K562 (cell line): ENCODE data around the gene RABL6. TPM values are rescaled to one million over a fixed set of nuclear protein-coding genes. Genes with fewer than 3 reads are reported as not detected.

ENCODE experiments used
- ASH1L ChIP-seq: fragments of 450-650 bp; IDR thresholded peaks from 2 replicates; pipeline ENCODE4 v1.6.1; 2018; ENCODE audit warnings: borderline replicate concordance, mild to moderate bottlenecking, low read depth; ENCODE audit not compliant: partially characterized antibody
- BRD4 ChIP-seq: fragments of 200-600 bp; sonication (generic); IDR thresholded peaks from 2 replicates; pipeline ENCODE4 v1.6.1; 2017; ENCODE audit warnings: inconsistent platforms
- EHMT2 ChIP-seq: fragments of 450-650 bp; IDR thresholded peaks from 2 replicates; pipeline ENCODE4 v1.6.1; 2018; ENCODE audit warnings: antibody characterized with exemption
- GABPA ChIP-seq: fragments of 200-800 bp; sonication (Bioruptor generic); conservative IDR thresholded peaks from 2 replicates; pipeline ENCODE4 v1.6.1; 2016; ENCODE audit warnings: low read depth, missing genetic modification characterization, missing compliant biosample characterization
- GATA2 ChIP-seq: sonication (generic); formaldehyde crosslinking; IDR thresholded peaks from 2 replicates; pipeline ENCODE4 v1.4.0; 2020; ENCODE audit warnings: mild to moderate bottlenecking, missing genetic modification reagents
- HLTF ChIP-seq: fragments of 450-650 bp; IDR thresholded peaks from 2 replicates; pipeline ENCODE4 v1.6.1; 2016
- HNRNPLL ChIP-seq: fragments of 200-400 bp; formaldehyde crosslinking; IDR thresholded peaks from 2 replicates; pipeline ENCODE4 v1.6.1; 2017; ENCODE audit warnings: low read length, low read depth, mild to moderate bottlenecking; ENCODE audit not compliant: poor library complexity, severe bottlenecking
- HNRNPUL1 ChIP-seq: fragments of 200-400 bp; formaldehyde crosslinking; IDR thresholded peaks from 2 replicates; pipeline ENCODE4 v1.6.1; 2017; ENCODE audit warnings: low read length
- KLF6 ChIP-seq: fragments of 250-450 bp; sonication (Bioruptor Pico); IDR thresholded peaks from 2 replicates; pipeline ENCODE4 v1.4.0; 2020; ENCODE audit warnings: mild to moderate bottlenecking, moderate library complexity, borderline replicate concordance
- MCM7 ChIP-seq, 2 experiments: fragments of 450-650 bp; IDR thresholded peaks; 2 replicates each; pipeline ENCODE4 v1.6.1; 2016 to 2018
- NBN ChIP-seq: fragments of 450-650 bp; IDR thresholded peaks from 2 replicates; pipeline ENCODE4 v1.6.1; 2016; ENCODE audit warnings: low read depth, mild to moderate bottlenecking
- PHTF2 ChIP-seq: fragments of 250-450 bp; sonication (Bioruptor Pico); IDR thresholded peaks from 2 replicates; pipeline ENCODE4 v1.5.0; 2021; ENCODE audit warnings: mild to moderate bottlenecking
- PYGO2 ChIP-seq: fragments of 450-650 bp; IDR thresholded peaks from 2 replicates; pipeline ENCODE4 v1.6.1; 2016; ENCODE audit warnings: mild to moderate bottlenecking, missing genetic modification characterization, moderate library complexity, missing compliant biosample characterization
- SLC30A9 ChIP-seq: fragments of 250-450 bp; sonication (Bioruptor Pico); IDR thresholded peaks from 2 replicates; pipeline ENCODE4 v1.8.0; 2022; ENCODE audit warnings: mild to moderate bottlenecking, moderate library complexity
- SREBF1 ChIP-seq: fragments of 150-350 bp; IDR thresholded peaks from 2 replicates; pipeline ENCODE4 v1.6.1; 2014; ENCODE audit warnings: antibody characterized with exemption, low read depth, low read length, borderline replicate concordance
- ZNF282 ChIP-seq: sonication (generic); formaldehyde crosslinking; IDR thresholded peaks from 2 replicates; pipeline ENCODE4 v1.8.1; 2023; ENCODE audit warnings: missing genetic modification reagents
- ZNF316 ChIP-seq: fragments of 450-650 bp; IDR thresholded peaks from 2 replicates; pipeline ENCODE4 v1.6.1; 2016
- ZNF766 ChIP-seq: fragments of 200-800 bp; sonication (Bioruptor generic); conservative IDR thresholded peaks from 2 replicates; pipeline ENCODE4 v1.6.1; 2016; ENCODE audit warnings: missing genetic modification characterization, missing compliant biosample characterization
- polyA plus RNA-seq, 8 experiments: library from polyadenylated mRNA; depleted of rRNA in 4 of 8; stranded (reverse) in 5 of 8; unstranded in 3 of 8; fragments of >200 nt; fragmentation: Nextera tagmentation in 2 of 8; fragmentation: Illumina TruSeq in 1 of 8; extraction: Ambion mirVana in 2 of 8; extraction: Trizol in 1 of 8; gene quantifications; 2 replicates each; pipeline versions ENCODE4 v1.2.1 to v1.2.3, GENCODE V29; 2011 to 2014; ENCODE audit warnings: inconsistent platforms in 1 of 8, missing spikeins in 1 of 8
- total RNA-seq, 7 experiments: library from RNA; depleted of rRNA in 6 of 7; stranded (reverse); fragments of >200 nt in 6 of 7; fragmentation: Illumina TruSeq in 2 of 7; extraction: Trizol in 2 of 7; gene quantifications; 2 replicates each; pipeline versions ENCODE4 v1.2.1 to v1.2.3, GENCODE V29; 2011 to 2021; ENCODE audit warnings: low replicate concordance in 1 of 7
- TF ChIP-seq, protein P1 (sequence below), 2 experiments: fragments of 450-650 bp in 1 of 2; sonication (generic) in 1 of 2; formaldehyde crosslinking in 1 of 2; IDR thresholded peaks; 2 replicates each; pipeline versions ENCODE4 v1.7.1 to v1.9.0; 2016 to 2022; ENCODE audit warnings: inconsistent platforms in 1 of 2, mild to moderate bottlenecking in 1 of 2, missing genetic modification reagents in 1 of 2
- TF ChIP-seq, protein P2 (sequence below): fragments of 250-450 bp; sonication (Bioruptor Pico); IDR thresholded peaks from 2 replicates; pipeline ENCODE4 v1.5.1; 2021; ENCODE audit warnings: mild to moderate bottlenecking

The RABL6 gene
- total and polyA plus RNA-seq, 9 of the 15 experiments (the other 6 are each of a cell fraction or from before 2014, with no cell fraction given): 5.6 to 181 (median 84.5) TPM

DNA sequence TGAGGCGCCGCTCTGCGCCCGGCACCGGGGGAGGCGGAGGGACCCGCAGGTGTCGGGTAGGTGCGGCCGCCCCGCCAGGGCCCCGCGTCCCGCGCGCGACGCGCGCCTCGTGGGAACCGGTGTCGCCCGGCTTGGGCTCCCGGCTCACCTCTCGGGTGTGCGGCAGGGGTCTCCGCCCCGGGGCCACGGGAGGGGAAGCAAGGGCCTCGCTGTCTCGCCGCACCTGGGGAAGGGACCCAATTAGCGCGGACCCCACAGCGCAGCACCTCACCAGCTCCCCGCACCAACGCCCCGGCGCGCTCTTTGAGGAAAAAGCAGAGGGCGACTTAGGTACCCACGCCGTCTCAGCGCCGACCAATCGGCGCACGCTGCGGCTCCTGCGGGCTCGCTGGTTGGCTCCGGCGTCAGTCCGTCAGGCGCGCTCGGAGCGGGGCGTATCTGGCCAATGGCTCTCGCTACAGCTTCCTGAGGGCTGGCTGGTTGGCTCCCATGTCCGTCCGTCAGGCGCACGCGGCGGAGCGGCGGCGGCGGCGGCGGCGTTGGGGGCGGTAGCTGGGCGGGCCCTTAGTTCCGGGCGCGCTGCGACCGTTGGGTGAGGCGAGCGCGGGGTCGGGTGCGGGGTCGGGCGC is 78.3 kb downstream of the RABL6 start, which contains the start of gene TRAF2 (continued):
- TF ChIP-seq, protein P1, sequence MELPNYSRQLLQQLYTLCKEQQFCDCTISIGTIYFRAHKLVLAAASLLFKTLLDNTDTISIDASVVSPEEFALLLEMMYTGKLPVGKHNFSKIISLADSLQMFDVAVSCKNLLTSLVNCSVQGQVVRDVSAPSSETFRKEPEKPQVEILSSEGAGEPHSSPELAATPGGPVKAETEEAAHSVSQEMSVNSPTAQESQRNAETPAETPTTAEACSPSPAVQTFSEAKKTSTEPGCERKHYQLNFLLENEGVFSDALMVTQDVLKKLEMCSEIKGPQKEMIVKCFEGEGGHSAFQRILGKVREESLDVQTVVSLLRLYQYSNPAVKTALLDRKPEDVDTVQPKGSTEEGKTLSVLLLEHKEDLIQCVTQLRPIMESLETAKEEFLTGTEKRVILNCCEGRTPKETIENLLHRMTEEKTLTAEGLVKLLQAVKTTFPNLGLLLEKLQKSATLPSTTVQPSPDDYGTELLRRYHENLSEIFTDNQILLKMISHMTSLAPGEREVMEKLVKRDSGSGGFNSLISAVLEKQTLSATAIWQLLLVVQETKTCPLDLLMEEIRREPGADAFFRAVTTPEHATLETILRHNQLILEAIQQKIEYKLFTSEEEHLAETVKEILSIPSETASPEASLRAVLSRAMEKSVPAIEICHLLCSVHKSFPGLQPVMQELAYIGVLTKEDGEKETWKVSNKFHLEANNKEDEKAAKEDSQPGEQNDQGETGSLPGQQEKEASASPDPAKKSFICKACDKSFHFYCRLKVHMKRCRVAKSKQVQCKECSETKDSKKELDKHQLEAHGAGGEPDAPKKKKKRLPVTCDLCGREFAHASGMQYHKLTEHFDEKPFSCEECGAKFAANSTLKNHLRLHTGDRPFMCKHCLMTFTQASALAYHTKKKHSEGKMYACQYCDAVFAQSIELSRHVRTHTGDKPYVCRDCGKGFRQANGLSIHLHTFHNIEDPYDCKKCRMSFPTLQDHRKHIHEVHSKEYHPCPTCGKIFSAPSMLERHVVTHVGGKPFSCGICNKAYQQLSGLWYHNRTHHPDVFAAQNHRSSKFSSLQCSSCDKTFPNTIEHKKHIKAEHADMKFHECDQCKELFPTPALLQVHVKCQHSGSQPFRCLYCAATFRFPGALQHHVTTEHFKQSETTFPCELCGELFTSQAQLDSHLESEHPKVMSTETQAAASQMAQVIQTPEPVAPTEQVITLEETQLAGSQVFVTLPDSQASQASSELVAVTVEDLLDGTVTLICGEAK (IDR thresholded peaks at IDR 0.05): peak; percentile 19; the same call in 1 of the 2 replicates
- TF ChIP-seq, protein P1 (CRISPR knock-in tag; IDR thresholded peaks at IDR 0.05): no peak
- TF ChIP-seq NBN: no peak
- TF ChIP-seq ZNF282 (CRISPR knock-in tag): no peak
- no peak for TF ChIP-seq MCM7 (IDR thresholded peaks at IDR 0.05)
- TF ChIP-seq HNRNPLL: peak; percentile 77
- TF ChIP-seq SLC30A9 (CRISPR knock-in tag): no peak
- TF ChIP-seq KLF6 (CRISPR knock-in tag): no peak
- no peak for TF ChIP-seq GATA2 (CRISPR knock-in tag)
- TF ChIP-seq ASH1L: peak; percentile 99
- TF ChIP-seq ZNF316: no peak
- TF ChIP-seq, protein P2, sequence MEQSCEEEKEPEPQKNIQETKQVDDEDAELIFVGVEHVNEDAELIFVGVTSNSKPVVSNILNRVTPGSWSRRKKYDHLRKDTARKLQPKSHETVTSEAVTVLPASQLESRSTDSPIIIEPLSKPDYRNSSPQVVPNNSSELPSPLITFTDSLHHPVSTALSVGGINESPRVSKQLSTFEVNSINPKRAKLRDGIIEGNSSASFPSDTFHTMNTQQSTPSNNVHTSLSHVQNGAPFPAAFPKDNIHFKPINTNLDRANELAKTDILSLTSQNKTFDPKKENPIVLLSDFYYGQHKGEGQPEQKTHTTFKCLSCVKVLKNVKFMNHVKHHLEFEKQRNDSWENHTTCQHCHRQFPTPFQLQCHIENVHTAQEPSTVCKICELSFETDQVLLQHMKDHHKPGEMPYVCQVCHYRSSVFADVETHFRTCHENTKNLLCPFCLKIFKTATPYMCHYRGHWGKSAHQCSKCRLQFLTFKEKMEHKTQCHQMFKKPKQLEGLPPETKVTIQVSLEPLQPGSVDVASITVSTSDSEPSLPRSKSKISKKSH: no peak
- TF ChIP-seq SREBF1: no peak
- TF ChIP-seq PHTF2 (CRISPR knock-in tag): no peak
- TF ChIP-seq ZNF766 (CRISPR knock-in tag): no peak
- TF ChIP-seq BRD4: no peak
- peak; percentile 75 for TF ChIP-seq GABPA (tag)
- no peak for TF ChIP-seq HNRNPUL1
- no peak for TF ChIP-seq EHMT2
- no peak for TF ChIP-seq HLTF
- TF ChIP-seq PYGO2 (tag): no peak
